GM12872 (cell line): ENCODE results near the gene PPP1CB.

Experiments used
- TF ChIP-seq, protein P1 (sequence below): IDR thresholded peaks from 3 replicates; pipeline ENCODE4 v1.5.1; 2011; ENCODE audit warnings: low read depth, mild to moderate bottlenecking, low read length, moderate library complexity; ENCODE audit not compliant: insufficient read depth

Gene PPP1CB

DNA sequence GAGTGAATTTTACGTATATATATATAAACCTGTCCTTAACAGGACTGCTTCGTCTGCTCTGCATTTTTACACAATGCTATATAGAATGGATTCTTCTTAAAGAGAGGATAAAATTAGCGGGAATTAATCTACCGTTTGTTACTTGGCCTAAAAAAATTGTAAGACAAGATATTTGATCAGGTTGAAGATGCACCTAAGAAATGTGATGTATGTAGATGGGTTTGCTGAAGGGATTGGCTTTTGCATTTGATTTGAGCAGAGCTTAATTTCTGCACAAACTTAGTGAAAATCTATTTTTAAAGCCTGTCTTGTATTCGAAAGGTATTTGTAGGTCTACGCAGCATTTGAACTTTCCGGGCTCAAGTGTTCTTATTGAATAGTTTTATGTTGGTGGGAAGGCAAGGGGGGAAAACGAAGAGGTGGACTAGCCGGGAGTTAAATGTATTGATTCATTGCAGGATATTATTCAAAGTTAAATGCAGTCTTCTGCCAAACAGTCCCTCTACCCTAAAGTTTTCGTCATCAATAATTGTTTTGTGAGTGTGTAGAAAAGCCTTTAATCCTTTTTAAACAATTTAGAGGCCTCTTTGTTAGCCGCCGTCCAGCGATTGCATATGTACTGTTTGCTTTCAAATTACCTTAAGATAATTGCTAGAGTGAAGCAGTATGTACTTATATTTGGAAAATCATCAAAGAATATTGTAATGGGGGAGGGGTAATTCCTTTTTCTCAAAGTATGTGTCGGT lies 1.2 kb downstream of the PPP1CB start:
- TF ChIP-seq, protein P1, sequence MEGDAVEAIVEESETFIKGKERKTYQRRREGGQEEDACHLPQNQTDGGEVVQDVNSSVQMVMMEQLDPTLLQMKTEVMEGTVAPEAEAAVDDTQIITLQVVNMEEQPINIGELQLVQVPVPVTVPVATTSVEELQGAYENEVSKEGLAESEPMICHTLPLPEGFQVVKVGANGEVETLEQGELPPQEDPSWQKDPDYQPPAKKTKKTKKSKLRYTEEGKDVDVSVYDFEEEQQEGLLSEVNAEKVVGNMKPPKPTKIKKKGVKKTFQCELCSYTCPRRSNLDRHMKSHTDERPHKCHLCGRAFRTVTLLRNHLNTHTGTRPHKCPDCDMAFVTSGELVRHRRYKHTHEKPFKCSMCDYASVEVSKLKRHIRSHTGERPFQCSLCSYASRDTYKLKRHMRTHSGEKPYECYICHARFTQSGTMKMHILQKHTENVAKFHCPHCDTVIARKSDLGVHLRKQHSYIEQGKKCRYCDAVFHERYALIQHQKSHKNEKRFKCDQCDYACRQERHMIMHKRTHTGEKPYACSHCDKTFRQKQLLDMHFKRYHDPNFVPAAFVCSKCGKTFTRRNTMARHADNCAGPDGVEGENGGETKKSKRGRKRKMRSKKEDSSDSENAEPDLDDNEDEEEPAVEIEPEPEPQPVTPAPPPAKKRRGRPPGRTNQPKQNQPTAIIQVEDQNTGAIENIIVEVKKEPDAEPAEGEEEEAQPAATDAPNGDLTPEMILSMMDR: no peak

DNA sequence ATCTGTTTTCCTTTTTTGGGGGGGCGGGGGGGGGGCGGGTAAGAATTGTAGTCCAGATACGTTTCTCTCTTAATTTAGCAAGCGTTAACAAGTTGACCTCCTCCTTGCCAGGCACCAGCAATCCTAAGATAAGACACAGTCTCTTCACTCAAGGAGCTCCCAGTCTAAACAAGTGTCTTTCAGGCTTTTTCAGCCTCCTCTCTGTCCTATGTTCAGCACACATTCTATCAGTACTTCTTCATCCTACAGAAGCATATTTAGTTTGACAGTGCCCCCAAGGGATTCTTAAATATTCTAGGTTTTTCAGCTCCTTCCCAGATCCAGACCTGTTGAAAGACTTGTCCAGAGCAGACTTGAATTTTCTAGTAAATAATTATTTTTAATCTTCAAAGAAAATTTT lies 2.7 kb downstream of the PPP1CB start:
- TF ChIP-seq, protein P1: no peak

DNA sequence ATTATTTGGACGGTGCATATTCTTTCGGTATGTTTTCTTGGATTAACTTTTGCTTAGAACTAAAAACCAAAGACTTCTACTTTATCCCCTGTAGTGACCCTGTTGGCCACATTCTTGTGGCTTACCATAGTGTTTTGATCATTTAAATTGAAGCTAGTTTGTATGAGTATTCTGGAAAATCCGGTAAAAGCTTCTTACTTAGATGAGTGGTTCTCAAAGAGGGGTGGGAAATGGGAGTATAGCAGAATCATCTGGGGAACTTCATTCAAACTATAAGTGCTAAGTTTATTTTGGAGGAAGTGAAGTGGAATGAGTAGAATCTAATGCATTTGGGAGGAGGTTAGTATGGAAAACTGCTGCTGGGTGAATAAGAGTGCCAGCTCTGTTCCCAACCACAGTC lies 3.8 kb downstream of the PPP1CB start:
- TF ChIP-seq, protein P1: no peak

DNA sequence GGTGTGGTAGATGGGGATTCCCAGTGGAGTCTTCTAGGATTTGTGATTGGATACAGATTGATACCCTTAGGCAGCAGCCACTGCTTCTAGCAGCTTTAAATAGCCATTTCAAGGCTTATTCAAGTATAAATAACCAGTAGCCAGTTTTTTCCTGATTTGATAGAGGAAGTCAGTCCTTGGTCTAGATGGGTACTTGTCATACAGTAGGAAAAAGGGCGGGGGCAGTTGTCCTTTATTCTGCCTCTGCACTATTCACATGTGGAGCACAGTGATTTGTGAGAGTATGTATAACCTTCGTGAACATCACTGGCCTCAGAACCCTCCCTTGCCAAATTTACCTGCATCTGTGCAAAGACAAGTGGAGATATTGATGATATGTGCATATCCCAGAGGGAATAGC lies 6.8 kb downstream of the PPP1CB start:
- TF ChIP-seq, protein P1: no peak

DNA sequence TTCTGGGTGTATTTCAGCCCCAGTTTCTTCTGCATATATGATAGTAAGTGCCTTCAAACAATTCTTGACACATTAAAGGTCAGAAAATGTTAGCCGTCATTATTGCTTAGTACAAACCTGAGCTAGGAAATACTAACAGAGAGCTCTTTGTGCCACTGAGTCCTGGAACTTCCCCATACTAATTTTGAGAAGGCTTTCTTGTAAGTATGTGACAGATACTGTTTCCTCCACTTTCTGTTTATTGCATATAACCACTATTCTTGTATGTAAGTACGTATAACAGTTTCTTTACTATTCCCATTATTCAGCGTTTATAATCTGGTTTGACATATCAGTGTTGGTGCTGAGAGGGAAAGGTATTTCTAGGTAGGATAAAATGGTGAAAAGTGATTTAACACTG lies 9.8 kb downstream of the PPP1CB start:
- TF ChIP-seq, protein P1: no peak

DNA sequence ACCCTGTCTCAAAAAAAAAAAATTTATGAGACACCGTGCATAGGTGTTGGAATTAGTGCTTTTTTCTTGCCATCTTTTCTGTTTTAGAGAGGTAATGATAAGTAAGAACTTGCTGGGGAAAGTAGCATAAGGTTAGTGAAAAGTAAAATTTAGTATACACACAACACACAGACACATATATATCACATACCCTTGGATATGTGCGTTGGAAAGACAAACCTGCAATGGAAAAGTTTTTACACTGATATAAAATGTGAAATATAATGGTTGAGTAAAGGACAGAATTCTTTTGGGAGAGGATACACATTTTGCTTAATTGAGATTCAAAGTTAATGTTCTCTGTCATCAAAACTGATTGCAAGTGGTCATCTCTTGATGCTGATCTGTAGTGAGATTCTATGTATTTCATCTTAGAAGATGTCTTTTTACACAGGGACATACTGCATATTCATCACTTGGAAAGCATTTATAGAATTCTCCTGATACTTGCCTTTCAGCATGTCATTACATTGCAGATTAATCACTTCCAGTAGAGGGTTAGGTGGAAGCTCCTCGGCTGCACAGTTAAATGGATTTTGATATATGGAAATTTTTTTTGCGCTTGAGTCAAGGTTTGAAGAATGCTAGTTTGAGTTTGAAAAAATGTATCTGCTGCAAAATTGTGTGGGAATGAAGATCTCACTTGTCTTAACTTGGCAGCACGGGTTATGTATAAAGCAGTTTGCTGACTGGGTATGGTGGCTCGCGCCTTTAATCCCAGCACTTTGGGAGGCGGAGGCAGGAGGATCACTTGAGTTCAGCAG lies 13.5 kb downstream of the PPP1CB start:
- TF ChIP-seq, protein P1: no peak

DNA sequence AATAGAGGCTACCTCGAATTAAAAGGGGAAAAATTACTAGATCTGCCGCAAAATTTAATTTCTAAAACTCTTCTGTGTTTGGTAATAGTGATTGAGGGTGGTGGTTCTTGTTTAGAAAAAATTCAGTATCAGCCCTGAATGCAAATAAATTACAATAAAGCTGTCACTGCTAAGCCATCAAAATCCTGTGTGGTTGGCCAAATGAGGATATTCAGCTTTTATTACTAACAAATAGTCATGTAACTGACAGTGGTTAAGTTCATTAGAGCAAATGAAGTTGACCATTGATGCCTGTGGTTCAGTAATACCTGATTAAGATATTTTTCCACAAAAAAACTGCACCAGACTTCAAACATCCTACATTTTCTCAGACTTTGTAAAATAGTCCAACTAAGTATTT lies 14.4 kb downstream of the PPP1CB start:
- TF ChIP-seq, protein P1: no peak
